ENCODE results near the gene CD86.
"Not testable (repeated sequence)": the region's sequence is repeated elsewhere in the genome, so short reads cannot be mapped to it uniquely, and the experiment has no call there.

Gene CD86

DNA sequence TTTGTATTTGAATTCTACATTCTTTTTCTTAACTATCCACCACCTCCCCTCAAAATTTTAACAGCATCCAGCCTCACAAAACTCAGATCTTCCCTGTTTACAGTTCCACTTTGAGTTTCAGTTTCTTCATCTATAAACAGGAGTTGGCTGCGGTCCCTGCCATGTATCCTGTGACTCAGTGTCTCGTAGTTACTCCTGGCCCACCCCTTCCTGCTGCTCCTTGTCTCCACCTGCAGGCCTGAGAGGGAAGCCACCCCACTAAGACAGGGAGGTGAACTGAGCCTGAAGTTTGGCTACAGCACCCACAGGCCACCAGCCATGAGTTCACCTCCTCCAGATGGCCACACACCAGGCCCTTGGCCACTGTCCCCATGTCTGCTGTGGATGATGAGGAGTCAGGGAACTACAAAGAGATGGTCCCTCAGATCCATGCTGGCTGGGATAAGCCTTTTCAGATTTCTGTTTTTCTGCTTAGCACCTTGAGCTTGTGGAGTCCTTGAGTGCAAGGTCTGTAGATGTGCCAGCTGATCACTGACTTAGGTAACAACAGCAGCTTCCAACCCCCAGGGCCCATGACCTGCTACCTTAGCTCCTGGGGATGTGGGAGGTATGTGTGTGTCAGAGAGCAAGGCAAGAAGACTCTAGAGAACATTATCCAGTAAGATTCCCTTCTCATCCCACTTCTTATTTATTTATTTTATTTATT, 37.5 kb downstream of the CD86 start:
- DNase-seq: peak; percentile 60

DNA sequence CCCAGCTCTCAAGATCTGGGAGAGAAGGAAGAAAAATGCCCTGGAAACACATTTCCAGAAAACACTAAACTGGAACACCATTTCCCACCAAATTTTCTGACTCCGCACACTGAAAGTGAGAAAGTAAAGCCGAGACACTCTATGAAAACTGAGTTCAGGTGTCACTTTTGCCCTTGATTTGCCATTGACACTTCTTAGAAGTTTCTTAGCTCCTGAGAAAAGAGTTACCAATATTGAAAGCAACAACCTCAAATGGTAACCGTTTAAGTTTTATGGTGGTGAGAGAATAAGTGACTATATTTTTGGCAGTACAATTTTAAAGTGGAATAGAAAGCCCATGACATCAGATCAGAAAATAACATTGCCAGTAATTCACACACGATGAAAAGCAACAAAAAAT, 39.0 kb downstream of the CD86 start:
- no peak for DNase-seq

DNA sequence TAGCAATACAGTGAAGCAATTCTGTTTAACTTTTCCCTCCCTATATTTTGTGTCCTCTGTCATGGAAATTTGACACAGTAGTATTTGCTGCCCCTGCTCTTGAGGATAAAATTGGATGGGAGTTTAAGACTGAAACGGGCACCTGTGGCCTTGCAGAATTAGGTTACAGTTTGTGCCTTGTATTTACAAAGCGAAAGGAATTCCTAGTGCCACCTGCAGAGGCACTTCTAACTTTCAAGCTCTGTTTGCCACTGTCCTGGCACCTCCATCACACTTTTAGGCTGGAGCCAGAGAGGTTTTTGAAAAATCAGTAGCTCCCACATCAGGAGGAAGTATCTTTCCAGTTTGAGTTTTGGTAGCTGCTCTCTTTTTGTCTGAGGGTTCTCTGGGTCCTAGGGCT, 39.5 kb downstream of the CD86 start:
- no peak for DNase-seq

DNA sequence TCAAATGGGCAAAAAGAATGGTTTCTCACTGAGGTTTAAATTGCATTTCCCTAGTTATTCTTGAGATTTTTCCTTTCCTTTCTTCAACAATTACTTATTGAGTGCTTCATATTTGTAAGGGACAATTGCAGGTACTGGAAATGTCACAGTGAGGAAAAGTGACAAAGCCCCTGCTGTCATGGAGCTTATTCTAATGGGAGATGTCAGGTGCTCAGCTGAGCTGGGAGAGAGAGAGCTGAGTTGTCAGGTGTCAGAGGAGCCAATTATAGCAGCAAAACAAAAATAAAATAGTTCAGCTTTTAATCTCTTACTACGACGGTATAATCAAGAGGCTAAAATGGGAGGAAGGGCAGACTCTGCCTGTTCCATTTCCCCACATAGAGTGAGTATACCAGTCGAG, 42.0 kb downstream of the CD86 start:
- DNase-seq: no peak

DNA sequence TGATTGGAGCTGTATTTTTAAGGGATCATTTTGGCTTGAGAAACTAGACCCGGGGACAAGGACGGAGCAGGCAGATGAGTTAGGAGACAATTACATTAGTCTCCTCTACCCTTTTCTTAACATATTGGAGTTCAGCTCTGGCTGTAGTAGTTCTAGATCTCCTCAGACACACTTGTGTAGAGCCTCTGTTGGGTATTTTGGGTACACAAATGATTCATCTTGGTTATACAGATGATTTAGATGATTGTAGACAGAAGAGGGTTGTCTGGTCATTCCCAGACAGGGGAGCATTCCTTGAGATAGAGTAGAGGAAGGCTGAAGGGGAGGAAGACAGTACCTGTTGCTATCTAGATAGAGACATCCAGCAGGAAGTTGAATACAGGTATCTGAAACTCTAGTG, 43.4 kb downstream of the CD86 start:
- DNase-seq: no peak

DNA sequence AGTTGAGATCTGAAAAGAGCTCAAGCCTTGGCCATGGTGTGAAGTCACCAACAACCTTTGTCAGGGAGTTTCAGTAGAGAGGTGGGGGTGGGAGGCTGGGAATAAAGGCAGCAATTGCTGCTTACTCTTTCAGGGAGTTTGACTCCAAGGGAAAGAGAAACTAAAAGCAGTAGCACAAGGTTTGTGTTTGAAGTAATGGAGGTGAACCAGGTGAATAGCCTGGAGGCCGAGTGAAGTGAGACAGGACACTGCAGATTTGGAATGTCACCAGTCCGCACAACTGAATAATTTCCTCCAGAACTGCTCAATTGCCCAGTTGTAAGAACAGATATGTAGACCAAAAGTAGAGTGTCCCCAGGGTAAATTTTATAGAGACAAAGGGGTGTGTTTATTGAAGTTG, 44.1 kb downstream of the CD86 start:
- DNase-seq: no peak

DNA sequence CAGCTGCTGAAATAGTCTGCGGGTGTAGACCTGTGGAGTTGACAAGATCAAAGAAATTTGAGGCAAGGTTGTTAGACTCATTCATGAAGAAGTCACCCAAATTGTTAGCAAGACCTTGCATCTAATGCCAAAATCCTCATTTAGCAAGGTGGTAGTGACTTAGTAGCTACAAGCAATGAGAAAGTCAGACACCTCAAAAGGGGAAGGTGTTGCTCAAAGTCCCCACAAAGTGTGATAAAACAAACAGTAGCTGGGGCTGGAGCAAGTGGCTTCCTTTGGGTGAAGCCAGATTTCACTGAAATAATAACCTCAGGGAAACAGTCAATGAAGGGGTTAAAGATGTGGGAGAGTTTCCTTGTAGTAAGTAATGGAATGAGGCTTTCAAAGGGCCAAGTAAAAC, 44.9 kb downstream of the CD86 start:
- peak; percentile 27 for DNase-seq

DNA sequence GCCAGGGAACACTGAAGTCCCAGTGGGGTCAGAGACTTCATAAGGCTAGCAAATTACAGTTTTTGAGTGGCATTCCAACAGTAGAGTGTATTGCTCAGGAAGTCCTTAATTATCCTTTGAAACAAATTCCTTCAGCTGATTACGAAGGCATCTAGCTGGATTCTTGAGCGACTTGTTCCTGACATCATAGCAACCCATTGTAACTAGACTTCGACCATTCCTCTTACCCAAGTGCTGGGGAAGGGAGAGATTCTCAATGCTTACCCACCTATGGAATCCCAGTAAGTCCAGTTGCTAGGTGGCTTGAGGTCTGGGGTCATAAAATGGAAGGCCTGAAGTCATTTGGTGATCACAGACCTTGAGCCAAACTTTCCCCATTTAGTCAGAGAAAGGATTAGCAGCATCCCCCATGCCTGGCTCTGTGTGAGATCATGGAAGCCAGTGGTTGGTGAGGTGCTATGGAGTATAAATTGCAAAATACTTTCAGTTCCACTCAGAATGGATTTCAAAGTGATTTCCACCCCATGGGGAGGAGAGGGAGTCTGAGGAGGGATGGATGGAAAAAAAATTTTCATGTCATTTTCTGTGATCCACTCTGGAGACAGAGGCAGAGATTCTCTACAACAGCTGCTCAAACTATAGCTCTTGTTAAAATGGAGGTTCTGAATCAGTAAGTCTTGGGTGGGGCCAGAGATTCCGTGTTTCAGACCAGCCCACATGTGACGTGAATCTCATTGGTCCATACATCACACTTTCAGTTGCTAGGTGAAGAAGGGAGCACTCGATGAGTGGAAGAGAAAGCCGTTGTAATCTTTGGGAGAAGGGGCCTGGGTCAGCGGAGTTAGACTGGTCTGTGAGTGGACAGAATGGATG, 45.7 kb downstream of the CD86 start:
- DNase-seq: no peak

DNA sequence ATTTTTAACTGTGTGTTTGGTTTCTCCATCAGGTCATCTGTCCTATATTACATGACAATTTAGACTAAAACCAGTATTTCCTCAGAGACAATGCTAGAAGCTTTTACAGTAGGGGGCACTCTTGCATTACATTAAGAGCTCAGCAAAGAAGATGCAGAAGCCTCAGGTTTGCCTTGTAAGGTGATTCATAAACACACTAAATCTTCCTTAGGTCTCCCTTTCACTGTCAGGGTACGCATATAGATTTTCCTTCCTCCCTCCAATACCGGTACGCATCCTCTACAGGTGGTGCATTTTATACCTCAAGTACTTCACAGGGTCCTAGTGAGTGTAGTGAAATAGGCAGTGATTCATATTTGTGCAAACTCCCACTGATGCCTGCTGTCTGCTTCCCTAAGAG, 46.5 kb downstream of the CD86 start:
- DNase-seq: peak; percentile 90

DNA sequence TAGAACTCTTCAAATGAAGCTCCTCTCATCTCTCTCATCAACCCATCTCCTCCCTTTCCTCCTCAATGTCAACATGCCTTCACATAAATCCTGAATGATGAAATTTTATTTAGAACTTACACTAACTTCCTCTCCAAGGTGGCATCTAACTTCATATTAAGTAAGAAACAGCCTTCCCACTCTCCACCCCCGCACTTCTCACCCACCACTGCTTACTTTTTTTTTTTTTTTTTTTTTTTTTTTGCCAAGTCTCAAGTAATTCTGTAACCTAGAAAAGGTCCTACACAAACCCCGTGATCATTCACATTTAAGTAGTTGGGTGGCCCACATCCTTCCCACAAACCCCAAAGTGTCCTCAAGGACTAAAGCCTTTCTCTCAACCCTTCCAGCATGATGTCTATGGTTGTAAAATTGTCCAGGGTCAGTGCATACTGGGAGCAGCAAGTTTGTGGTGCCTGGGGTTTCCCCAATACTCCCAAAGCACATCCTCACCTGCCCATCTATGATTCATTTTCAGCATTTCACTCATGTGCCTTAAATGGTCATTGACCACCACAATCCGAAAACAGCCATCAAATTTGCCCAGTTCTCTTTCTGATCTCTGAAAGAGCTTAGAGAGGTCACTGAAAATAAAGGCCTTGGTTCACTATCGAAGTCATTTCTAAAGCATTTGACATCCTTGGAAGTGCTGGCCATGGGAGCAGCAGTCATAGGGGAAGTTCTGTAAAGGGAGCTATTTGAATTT, 47.2 kb downstream of the CD86 start:
- peak; percentile 38 for DNase-seq

DNA sequence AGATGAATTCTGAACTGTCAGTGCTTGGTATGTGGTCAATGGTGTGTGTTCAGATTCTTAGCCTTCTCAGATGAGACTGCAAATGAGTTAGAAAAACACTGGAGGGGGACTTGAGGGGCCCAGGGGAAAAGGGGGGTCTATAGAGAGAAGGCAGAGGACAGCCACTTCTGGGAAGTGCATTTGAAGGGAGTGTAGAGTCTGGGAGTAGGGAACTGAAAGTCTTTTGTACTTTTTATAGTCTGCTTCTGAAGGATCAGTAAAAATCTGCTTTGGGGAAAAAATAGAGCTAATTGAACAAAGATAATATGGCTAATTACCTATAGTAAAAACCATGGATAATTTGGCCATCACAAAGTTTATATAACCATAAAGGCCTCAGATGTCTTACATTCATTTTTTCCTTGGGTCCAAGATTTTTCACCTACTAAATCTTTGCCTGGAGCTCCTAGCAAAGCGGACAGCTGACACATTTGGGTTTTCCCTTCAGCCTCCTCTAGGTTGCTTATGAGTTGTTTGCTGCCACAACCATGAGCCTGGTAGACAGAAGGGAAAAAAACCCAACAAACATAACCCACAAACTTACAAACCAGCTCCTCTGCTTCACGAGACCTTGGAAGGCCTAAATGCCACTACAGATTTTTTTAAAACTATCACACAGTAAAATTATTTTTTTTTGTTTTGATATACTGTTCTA, 48.8 kb downstream of the CD86 start:
- no peak for DNase-seq

DNA sequence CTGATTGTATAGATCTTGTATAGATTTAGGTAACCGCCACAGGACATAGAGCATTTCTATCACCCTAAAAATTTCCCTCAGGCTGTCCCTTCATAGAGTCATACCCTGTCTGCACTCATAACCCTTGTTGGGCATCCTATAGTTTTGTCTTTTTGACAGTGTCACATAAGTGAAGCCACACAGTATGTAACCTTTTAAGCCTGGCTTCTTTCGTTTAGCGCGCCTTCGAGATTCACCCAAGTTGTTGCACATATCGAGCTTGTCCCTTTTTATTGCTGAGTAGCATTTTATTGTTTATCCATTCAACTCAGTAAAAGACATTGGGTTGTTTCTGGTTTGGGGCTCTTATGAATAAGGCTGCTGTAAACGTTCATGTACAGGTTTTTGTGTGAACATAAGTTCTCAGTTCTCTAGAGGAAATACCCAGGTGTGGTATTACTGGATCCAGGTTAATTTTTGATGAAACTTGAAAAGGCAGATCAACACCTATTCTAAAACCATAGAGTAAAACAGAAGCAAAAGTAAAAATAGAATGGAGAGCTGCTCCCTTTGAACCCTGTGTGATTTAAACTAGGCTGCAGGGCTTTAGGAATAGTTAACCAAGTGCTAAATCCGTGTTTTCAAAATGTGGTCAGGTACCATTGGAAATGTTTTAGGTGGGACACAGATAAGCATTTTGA, 49.5 kb downstream of the CD86 start:
- no peak for DNase-seq

DNA sequence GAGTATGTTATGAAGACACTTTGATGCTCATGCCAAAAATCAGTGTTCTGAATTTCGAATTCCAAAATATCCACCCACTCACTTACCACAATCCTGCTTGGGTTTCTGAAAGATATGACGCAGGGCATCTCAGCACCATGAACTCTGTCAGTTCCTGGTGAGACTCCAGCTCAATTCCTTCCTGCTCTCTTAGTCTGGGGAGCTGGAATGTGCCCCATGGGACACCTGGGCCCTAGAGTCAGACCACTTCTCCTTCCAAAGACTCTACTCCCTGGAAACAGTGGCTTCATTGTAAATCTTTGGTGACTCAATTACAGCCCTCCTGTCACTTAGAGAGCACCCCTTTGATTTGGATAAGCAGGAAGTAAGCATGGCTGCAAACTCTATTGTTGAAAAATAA, 50.5 kb downstream of the CD86 start:
- no peak for DNase-seq

DNA sequence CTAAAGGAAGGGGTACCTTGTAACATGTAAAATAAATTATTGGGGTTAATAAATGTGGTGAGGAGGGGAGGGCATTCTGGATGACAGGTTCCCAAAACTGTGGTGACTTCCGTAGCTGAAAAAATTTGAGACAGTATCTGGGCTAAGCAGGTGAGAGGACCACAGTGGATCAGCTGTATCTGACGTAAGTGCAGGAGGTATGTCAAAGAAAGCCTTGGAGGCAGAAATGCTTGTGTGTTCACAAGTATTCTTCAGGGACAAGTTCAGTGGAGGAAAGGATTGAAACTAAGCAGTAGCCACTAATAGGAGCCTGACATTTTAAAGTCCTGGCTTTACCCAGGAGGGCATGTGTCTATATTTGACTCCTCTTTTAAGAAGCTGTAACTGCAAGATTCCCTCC, 52.0 kb downstream of the CD86 start:
- DNase-seq: no peak

DNA sequence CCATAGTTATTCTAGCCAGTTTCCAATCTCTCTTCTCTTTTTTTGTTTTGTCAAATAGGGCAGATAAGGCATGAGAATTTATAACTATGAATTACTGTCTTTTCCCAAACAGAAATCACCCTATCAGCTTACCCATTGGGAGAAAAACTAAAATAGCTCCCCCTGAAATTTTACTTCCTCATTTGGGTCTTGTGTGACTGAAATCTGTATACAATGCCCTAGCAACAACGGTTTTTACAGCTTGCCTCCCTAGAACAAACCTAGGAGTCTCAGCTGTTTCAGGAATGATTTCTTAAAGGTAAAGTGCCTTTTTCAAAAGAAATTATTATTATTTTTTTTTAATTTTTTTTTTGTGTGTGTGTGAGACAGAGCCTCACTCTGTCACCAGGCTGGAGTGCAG, 56.8 kb downstream of the CD86 start:
- peak; percentile 42 for DNase-seq

DNA sequence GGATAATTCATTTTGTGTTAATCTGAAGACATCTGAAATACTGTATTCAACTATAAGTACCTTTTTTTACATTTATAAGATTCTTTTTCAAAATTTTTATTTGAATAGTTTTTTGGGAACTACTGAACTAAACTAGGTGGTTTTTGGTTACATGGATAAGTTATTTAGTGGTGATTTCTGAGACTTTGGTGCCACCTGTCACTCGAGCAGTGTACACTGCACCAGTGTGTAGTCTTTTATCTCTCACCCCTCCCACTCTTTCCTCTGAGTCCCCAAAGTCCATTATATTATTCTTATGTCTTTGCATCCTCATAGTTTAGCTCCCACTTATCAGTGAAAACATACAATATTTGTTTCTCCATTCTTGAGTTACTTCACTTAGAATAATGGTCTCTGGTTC, 57.6 kb downstream of the CD86 start:
- DNase-seq: no peak

DNA sequence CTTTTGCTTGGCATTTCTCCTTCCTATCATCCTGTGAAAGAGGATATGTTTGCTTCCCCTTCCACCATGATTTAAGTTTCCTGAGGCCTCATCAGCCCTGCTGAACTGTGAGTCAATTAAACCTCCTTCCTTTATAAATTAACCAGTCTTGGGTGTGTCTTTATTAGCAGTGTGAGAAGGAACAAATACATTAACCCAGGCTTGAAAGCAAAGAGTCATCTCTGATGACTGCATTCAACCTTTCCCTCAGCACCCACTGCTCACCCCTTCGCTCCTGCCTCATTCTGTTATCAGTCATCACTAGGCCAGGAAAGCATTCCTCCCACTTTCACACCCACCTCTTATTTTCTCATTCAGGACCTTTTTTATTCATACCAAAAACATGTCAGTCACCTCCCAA, 68.7 kb downstream of the CD86 start:
- DNase-seq: no peak

DNA sequence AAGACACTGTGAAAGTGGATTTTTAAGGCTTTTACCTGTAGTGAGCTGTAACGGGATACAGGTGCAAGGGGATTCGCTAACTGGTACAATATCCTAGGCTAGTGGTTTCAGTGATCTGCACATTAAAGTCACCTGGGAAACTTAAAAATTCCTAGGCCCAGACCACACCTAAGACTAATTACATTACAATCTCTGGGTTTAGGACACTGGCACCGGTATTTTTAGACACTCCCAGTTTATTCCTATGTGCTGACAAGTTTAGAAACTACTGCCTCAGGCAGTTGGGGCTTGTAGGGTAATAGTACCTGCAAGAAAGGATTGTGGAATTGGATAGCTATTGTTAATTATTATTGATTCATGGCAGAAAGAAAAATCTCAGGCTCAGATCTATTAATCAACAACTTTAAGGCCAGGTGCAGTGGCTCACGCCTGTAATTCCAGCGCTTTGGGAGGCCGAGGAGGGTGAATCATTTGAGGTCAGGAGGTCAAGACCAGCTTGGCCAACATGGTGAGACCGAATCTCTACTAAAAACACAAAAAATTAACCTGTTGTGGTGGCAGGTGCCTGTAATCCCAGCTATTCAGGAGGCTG, 77.9 kb downstream of the CD86 start:
- no peak for DNase-seq

DNA sequence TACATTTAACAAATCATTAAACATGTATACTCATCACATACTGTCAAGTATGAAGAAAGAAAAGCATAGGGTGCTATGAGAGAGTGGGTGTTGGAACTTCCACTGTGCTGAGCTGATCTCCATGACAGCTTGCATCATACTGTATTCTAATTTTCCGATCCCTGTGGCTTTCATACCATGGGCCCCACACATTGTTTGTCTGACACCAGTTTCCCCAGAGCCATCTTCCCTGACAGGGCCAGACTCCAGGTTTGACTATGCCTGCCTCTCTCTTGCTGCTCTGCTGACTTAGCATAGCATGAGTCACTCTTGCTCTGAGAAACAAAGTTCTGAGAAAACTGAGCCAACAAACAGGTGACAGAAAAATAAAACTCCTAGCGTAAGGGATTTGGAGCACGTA, 91.3 kb downstream of the CD86 start:
- no peak for DNase-seq

DNA sequence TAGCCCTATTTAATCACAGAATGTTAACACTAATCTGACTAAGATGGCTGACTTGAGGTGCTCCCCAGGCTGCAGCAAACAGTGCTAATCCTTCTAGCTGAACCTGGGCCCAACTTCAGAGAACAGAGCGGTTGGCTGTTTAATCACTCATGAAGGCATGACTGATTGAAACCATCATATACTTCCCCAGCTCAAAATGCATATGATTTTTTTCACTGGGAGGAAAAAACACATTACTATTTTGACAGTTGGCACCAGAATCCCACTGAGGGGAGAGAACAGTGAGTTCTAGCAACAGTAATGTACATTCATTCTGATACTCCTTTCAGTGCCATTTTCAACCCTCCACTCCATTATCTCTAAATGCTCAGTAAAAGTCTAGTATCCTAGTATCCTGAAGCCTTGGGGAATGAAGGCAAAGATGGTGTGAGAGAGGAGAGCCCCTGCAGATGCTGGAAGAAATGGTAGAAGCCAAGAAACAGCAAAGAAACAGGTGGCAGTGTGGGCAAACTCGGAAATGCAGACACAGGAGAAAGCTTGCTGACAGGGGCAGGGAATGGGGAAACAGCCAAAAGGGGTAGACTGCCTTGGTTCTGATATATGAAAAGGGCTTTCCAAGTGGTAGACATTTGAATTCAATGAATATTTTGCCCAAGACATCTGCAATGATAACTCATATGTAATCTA, 93.9 kb downstream of the CD86 start:
- DNase-seq: no peak

DNA sequence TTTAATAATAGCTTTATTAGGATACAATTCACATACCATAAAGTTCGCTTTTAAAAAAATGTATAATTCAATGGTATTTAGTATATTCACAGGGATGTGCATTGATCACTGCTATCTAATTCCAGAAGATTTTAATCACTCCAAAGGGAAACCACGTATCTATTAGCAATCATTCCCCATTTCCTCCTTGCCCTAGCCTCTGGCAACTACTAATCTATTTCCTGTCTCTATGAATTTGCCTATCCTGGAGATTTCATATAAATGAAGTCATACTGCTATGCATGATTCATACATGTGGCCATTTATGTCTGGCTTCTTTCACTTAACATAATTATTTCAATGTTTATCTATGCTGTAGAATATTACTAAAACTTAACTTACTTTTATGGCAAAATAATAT, 96.3 kb downstream of the CD86 start:
- DNase-seq: no peak

DNA sequence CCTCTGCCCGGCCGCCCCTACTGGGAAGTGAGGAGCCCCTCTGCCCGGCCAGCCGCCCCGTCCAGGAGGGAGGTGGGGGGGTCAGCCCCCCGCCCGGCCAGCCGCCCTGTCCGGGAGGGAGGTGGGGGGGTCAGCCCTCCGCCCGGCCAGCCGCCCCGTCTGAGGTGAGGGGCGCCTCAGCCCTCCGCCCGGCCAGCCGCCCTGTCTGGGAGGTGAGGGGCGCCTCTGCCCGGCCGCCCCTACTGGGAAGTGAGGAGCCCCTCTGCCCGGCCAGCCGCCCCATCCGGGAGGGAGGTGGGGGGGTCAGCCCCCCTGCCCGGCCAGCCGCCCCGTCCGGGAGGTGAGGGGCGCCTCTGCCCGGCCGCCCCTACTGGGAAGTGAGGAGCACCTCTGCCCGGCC, 109.8 kb downstream of the CD86 start:
- not testable (repeated sequence) for DNase-seq

Measured in hematopoietic multipotent progenitor cell treated with erythropoietin and hydrocortisone succinate and interleukin-3 and kit ligand, for 6 days (in vitro differentiated cells).